Skin of body (tissue), 2 donors: ENCODE results near the gene DGCR8. TPM values are rescaled to one million over a fixed set of nuclear protein-coding genes. Genes with fewer than 3 reads are reported as not detected.

Experiments
- DNase-seq: peaks from one replicate; lab custom pipeline; 2025; lab: John Stamatoyannopoulos, UW
- total RNA-seq: library from RNA; depleted of rRNA; stranded (reverse); fragments of >200 nt; gene quantifications from one replicate; pipeline ENCODE4 v1.2.3, GENCODE V29; 2014

The DGCR8 gene
- total RNA-seq, 1 donor from 2014 or later, result 25.7 TPM

- DNase-seq, result no peak
These were observed 56.0 kb downstream of the DGCR8 start for GRCh38 chr22:20135806-20136602.

GRCh38 chr22:20136603-20136873 lies 56.5 kb downstream of the DGCR8 start:
- DNase-seq, result no peak

- DNase-seq, result no peak
These were observed 57.1 kb downstream of the DGCR8 start for GRCh38 chr22:20137113-20137512.

GRCh38 chr22:20137671-20138416 lies 57.8 kb downstream of the DGCR8 start:
- DNase-seq, result no peak

GRCh38 chr22:20138417-20138738 lies 58.3 kb downstream of the DGCR8 start:
- no peak for DNase-seq

- no peak for DNase-seq
These were observed 58.8 kb downstream of the DGCR8 start for GRCh38 chr22:20138868-20139267.

GRCh38 chr22:20139391-20140106 lies 59.5 kb downstream of the DGCR8 start:
- DNase-seq, result no peak

GRCh38 chr22:20140107-20140445 lies 60.0 kb downstream of the DGCR8 start:
- no peak for DNase-seq

GRCh38 chr22:20140521-20140964 lies 60.5 kb downstream of the DGCR8 start:
- DNase-seq, result no peak

GRCh38 chr22:20141186-20142077 lies 61.4 kb downstream of the DGCR8 start:
- no peak for DNase-seq

GRCh38 chr22:20142711-20143621 lies 62.9 kb downstream of the DGCR8 start:
- no peak for DNase-seq

- no peak for DNase-seq
These were observed 64.0 kb downstream of the DGCR8 start for GRCh38 chr22:20143883-20144665.

- DNase-seq, result no peak
These were observed 65.3 kb downstream of the DGCR8 start for GRCh38 chr22:20145206-20145831.

GRCh38 chr22:20145832-20146223 lies 65.8 kb downstream of the DGCR8 start:
- no peak for DNase-seq

- no peak for DNase-seq
These were observed 66.7 kb downstream of the DGCR8 start for GRCh38 chr22:20146777-20147176.

- DNase-seq, result no peak
These were observed 67.4 kb downstream of the DGCR8 start for GRCh38 chr22:20147237-20147988.

GRCh38 chr22:20148414-20148813 lies 68.4 kb downstream of the DGCR8 start:
- no peak for DNase-seq
